H1 (cell line): Measurements from ENCODE around the gene TSPEAR. TPM values are rescaled to one million over a fixed set of nuclear protein-coding genes. Genes with fewer than 3 reads are reported as not detected.

Experiments
- CTCF ChIA-PET: fragments of 300-600 bp; sonication (Branson Sonifier 250); formaldehyde crosslinking; loops from one replicate; lab custom pipeline; 2021; ENCODE audit not compliant: partially characterized antibody; lab: Charles Lee
- POLR2A ChIA-PET: fragments of 300-600 bp; sonication (Branson Sonifier 250); formaldehyde crosslinking; loops from one replicate; lab custom pipeline; 2021; ENCODE audit warnings: inconsistent platforms; ENCODE audit not compliant: partially characterized antibody; lab: Charles Lee
- DNase-seq, 2 experiments: peaks; one replicate each; pipeline versions ENCODE4 v3.0.0 to v3.0.0-alpha.2; 2010 to 2022; ENCODE audit warnings: low spot score in 2 of 2, low read depth in 1 of 2, mixed read lengths in 1 of 2
- FAIRE-seq: peaks from 2 replicates; lab custom pipeline; 2011; peaks lifted over from hg19 to GRCh38; lab: Jason Lieb, UNC
- H2AFZ ChIP-seq: 2 replicates; pipeline ENCODE4 v1.8.1; 2012; ENCODE audit warnings: low read length, inconsistent platforms
- H2AK5ac ChIP-seq: 2 replicates; pipeline ENCODE4 v1.6.1; 2013; ENCODE audit warnings: low read depth, low read length
- H2BK120ac ChIP-seq: replicated peaks from 2 replicates; pipeline ENCODE3; 2013; ENCODE audit warnings: low read depth, low read length, inconsistent platforms
- H2BK12ac ChIP-seq: 2 replicates; pipeline ENCODE4 v1.6.1; 2013; ENCODE audit warnings: low read depth, low read length
- H2BK15ac ChIP-seq: 2 replicates; pipeline ENCODE4 v1.6.1; 2013; ENCODE audit warnings: low read length
- H2BK20ac ChIP-seq: 2 replicates; pipeline ENCODE4 v1.6.1; 2013; ENCODE audit warnings: low read length
- H2BK5ac ChIP-seq: 2 replicates; pipeline ENCODE4 v1.6.1; 2013; ENCODE audit warnings: low read depth, low read length
- H3K14ac ChIP-seq: 2 replicates; pipeline ENCODE4 v1.6.1; 2013; ENCODE audit warnings: inconsistent platforms; ENCODE audit not compliant: insufficient read length
- H3K18ac ChIP-seq: 2 replicates; pipeline ENCODE4 v1.6.1; 2013; ENCODE audit warnings: low read length; ENCODE audit errors: extremely low read depth
- H3K23ac ChIP-seq: 2 replicates; pipeline ENCODE4 v1.6.1; 2013; ENCODE audit warnings: inconsistent platforms; ENCODE audit not compliant: insufficient read length
- H3K23me2 ChIP-seq: 2 replicates; pipeline ENCODE4 v1.6.1; 2013; ENCODE audit warnings: low read depth, low read length
- H3K27ac ChIP-seq: 2 replicates; pipeline ENCODE4 v1.6.1; 2011; ENCODE audit warnings: low read depth, low read length, inconsistent platforms
- H3K27me3 ChIP-seq, 4 experiments: replicated peaks in 1 of 4; 1 replicate in 1 of 4; 2 replicates in 3 of 4; pipeline versions ENCODE4 v1.6.1 to v1.8.1; 2011 to 2013; ENCODE audit warnings: low read length in 3 of 4, mild to moderate bottlenecking in 3 of 4, inconsistent platforms in 2 of 4, mixed read lengths in 2 of 4, moderate library complexity in 1 of 4; ENCODE audit not compliant: control insufficient read depth in 3 of 4, insufficient read depth in 3 of 4; ENCODE audit errors: extremely low read depth in 1 of 4
- H3K36me3 ChIP-seq, 4 experiments: 2 replicates each; pipeline versions ENCODE4 v1.6.1 to v1.8.1; 2011 to 2013; ENCODE audit warnings: mild to moderate bottlenecking in 4 of 4, low read length in 3 of 4, moderate library complexity in 2 of 4, control low read depth in 1 of 4, inconsistent platforms in 1 of 4; ENCODE audit not compliant: insufficient read depth in 4 of 4, control insufficient read depth in 2 of 4
- H3K4ac ChIP-seq: replicated peaks from 2 replicates; pipeline ENCODE3; 2013; ENCODE audit warnings: low read length, low read depth, mixed read lengths, inconsistent platforms; ENCODE audit not compliant: insufficient read length
- H3K4me1 ChIP-seq, 4 experiments: replicated peaks in 1 of 4; 1 replicate in 1 of 4; 2 replicates in 3 of 4; pipeline versions ENCODE4 v1.6.1 to v1.8.1; 2011 to 2013; ENCODE audit warnings: low read length in 3 of 4, inconsistent platforms in 2 of 4, mixed read lengths in 1 of 4; ENCODE audit not compliant: insufficient read depth in 4 of 4, control insufficient read depth in 3 of 4
- H3K4me2 ChIP-seq, 2 experiments: 2 replicates each; pipeline versions ENCODE4 v1.6.1 to v1.8.1; 2011 to 2013; ENCODE audit warnings: low read depth in 2 of 2, low read length in 2 of 2, control low read depth in 1 of 2, inconsistent platforms in 1 of 2, mild to moderate bottlenecking in 1 of 2; ENCODE audit not compliant: insufficient read depth in 1 of 2
- H3K4me3 ChIP-seq, 4 experiments: fragments of 200-600, 300-600 bp in 1 of 4; sonication (generic), shearing (Covaris generic), sonication (Bioruptor Twin) in 1 of 4; 2 replicates each; pipeline versions ENCODE4 v1.5.1 to v1.8.1; 2011 to 2016; ENCODE audit warnings: low read length in 4 of 4, low read depth in 3 of 4, control low read depth in 2 of 4, inconsistent platforms in 2 of 4, mild to moderate bottlenecking in 2 of 4, mixed read lengths in 1 of 4, moderate library complexity in 1 of 4; ENCODE audit not compliant: insufficient read depth in 2 of 4; ENCODE audit errors: extremely low read depth in 1 of 4
- H3K56ac ChIP-seq: replicated peaks from 2 replicates; pipeline ENCODE3; 2013; ENCODE audit warnings: low read depth, mild to moderate bottlenecking, mixed read lengths, low read length, inconsistent platforms; ENCODE audit not compliant: insufficient read length
- H3K79me1 ChIP-seq: 2 replicates; pipeline ENCODE4 v1.6.1; 2013; ENCODE audit warnings: low read depth, low read length, control low read depth
- H3K79me2 ChIP-seq, 2 experiments: 2 replicates each; pipeline versions ENCODE4 v1.6.1 to v1.8.1; 2012 to 2013; ENCODE audit warnings: low read length in 2 of 2, mild to moderate bottlenecking in 2 of 2, inconsistent platforms in 1 of 2; ENCODE audit not compliant: insufficient read depth in 2 of 2, control insufficient read depth in 1 of 2
- H3K9ac ChIP-seq, 4 experiments: replicated peaks in 1 of 4; 1 replicate in 1 of 4; 2 replicates in 3 of 4; pipeline versions ENCODE4 v1.6.1 to v1.8.1; 2011 to 2013; ENCODE audit warnings: low read depth in 3 of 4, low read length in 3 of 4, control low read depth in 2 of 4, mild to moderate bottlenecking in 2 of 4, moderate library complexity in 2 of 4, inconsistent platforms in 1 of 4; ENCODE audit errors: extremely low read depth in 1 of 4
- H3K9me3 ChIP-seq, 2 experiments: 2 replicates each; pipeline versions ENCODE4 v1.6.1 to v1.8.1; 2012 to 2013; ENCODE audit warnings: mild to moderate bottlenecking in 2 of 2, moderate library complexity in 2 of 2, control low read depth in 1 of 2, inconsistent platforms in 1 of 2, low read depth in 1 of 2, low read length in 1 of 2, mixed read lengths in 1 of 2; ENCODE audit not compliant: insufficient read depth in 2 of 2
- H4K20me1 ChIP-seq, 2 experiments: replicated peaks in 1 of 2; 2 replicates each; pipeline versions ENCODE3 to v1.8.1; 2011 to 2013; ENCODE audit warnings: inconsistent platforms in 2 of 2, low read length in 2 of 2, mild to moderate bottlenecking in 1 of 2; ENCODE audit not compliant: insufficient read depth in 2 of 2, control insufficient read depth in 1 of 2
- H4K5ac ChIP-seq: 2 replicates; pipeline ENCODE4 v1.6.1; 2013; ENCODE audit warnings: low read length, low read depth, mixed read lengths, inconsistent platforms; ENCODE audit not compliant: insufficient read length
- H4K8ac ChIP-seq: 2 replicates; pipeline ENCODE4 v1.8.0; 2013; ENCODE audit warnings: mild to moderate bottlenecking, moderate library complexity, low read length, inconsistent platforms; ENCODE audit not compliant: insufficient read depth; ENCODE audit errors: extremely low read depth
- H4K91ac ChIP-seq: replicated peaks from 2 replicates; pipeline ENCODE3; 2013; ENCODE audit warnings: low read length, mixed read lengths, inconsistent platforms; ENCODE audit not compliant: insufficient read length
- ASH2L ChIP-seq: fragments of 200-600, 300-600 bp; sonication (generic); IDR thresholded peaks from one replicate; pipeline ENCODE4 v1.7.1; 2017; ENCODE audit warnings: low read length
- ATF3 ChIP-seq: IDR thresholded peaks from 2 replicates; pipeline ENCODE4 v1.6.1; 2011; ENCODE audit warnings: low read depth, mild to moderate bottlenecking, low read length; ENCODE audit not compliant: insufficient read depth
- CBX8 ChIP-seq: fragments of 300-800, 300-1000 bp; sonication (generic); IDR thresholded peaks from 2 replicates; pipeline ENCODE4 v1.7.1; 2016; ENCODE audit warnings: low read depth, low read length, borderline replicate concordance
- CTBP2 ChIP-seq: IDR thresholded peaks from 2 replicates; pipeline ENCODE4 v1.7.0; 2011; ENCODE audit warnings: borderline replicate concordance, mild to moderate bottlenecking, moderate library complexity, mixed read lengths, low read length; ENCODE audit not compliant: insufficient read depth, insufficient read length
- HDAC2 ChIP-seq, 2 experiments: fragments of 300-600 bp in 1 of 2; sonication (generic) in 1 of 2; IDR thresholded peaks; 2 replicates each; pipeline ENCODE4 v1.6.1; 2011 to 2012; ENCODE audit warnings: low read depth in 2 of 2, low read length in 2 of 2, mild to moderate bottlenecking in 2 of 2, moderate library complexity in 2 of 2, borderline replicate concordance in 1 of 2, inconsistent platforms in 1 of 2
- NANOG ChIP-seq: IDR thresholded peaks from 2 replicates; pipeline ENCODE4 v1.6.1; 2011; ENCODE audit warnings: low read length, low read depth, mild to moderate bottlenecking, inconsistent platforms; ENCODE audit not compliant: insufficient read depth, poor library complexity, severe bottlenecking
- POLR2AphosphoS5 ChIP-seq: IDR thresholded peaks from 2 replicates; pipeline ENCODE4 v1.6.1; 2011; ENCODE audit warnings: low read depth, low read length
- SIRT6 ChIP-seq: IDR thresholded peaks from one replicate; pipeline ENCODE4 v1.7.1; 2012; ENCODE audit warnings: low read length, inconsistent platforms
- TAF7 ChIP-seq: optimal IDR thresholded peaks from 2 replicates; pipeline ENCODE3; 2011; ENCODE audit warnings: low read depth, mild to moderate bottlenecking, inconsistent platforms, low read length, moderate library complexity, borderline replicate concordance
- TBP ChIP-seq: IDR thresholded peaks from 2 replicates; pipeline ENCODE4 v1.6.1; 2011; ENCODE audit warnings: low read depth, low read length, improper control_type of control experiment
- TEAD4 ChIP-seq: IDR thresholded peaks from 2 replicates; pipeline ENCODE4 v1.6.1; 2012; ENCODE audit warnings: low read depth, low read length, inconsistent platforms, mixed read lengths
- USF2 ChIP-seq: IDR thresholded peaks from 2 replicates; pipeline ENCODE4 v1.6.1; 2011; ENCODE audit warnings: low read length, improper control_type of control experiment
- WGBS, 2 experiments: shearing (Covaris generic) in 1 of 2; methylation state at CpG; one replicate each; pipeline versions ENCODE4 v1.1.6 to v1.1.7; 2013 to 2015; ENCODE audit warnings: low lambda C conversion rate in 2 of 2, mixed read lengths in 2 of 2, inconsistent platforms in 1 of 2, low coverage in 1 of 2, missing lambda C conversion rate in 1 of 2; ENCODE audit not compliant: insufficient replicate concordance in 2 of 2, insufficient coverage in 1 of 2, insufficient read length in 1 of 2; ENCODE audit errors: extremely low coverage in 1 of 2, missing lambda C conversion rate in 1 of 2; 5-methylcytosine and 5-hydroxymethylcytosine counted together
- polyA plus RNA-seq, 7 experiments: library from polyadenylated mRNA; depleted of rRNA in 3 of 7; stranded (reverse) in 5 of 7; unstranded in 2 of 7; fragments of >200 nt in 5 of 7; fragments of 200-250 nt in 2 of 7; gene quantifications; 1 replicate in 5 of 7; 2 replicates in 1 of 7; 4 replicates in 1 of 7; pipeline versions ENCODE4 v1.2.1 to v1.2.3, GENCODE V29; 2011 to 2013; ENCODE audit warnings: missing spikeins in 2 of 7, mixed read lengths in 2 of 7
- total RNA-seq: library from RNA; stranded (reverse); fragmentation: NEBNext Ultra II Directional; extraction: Animal tissue kit (Norgen Biotek cat#: 25700); gene quantifications from 2 replicates; pipeline ENCODE4 v1.2.1, GENCODE V29; 2021

Gene TSPEAR
- total and polyA plus RNA-seq, 2 of the 8 experiments (the other 6 are each of a cell fraction or from before 2014, with no cell fraction given): 0.58 to 0.89 TPM

DNA sequence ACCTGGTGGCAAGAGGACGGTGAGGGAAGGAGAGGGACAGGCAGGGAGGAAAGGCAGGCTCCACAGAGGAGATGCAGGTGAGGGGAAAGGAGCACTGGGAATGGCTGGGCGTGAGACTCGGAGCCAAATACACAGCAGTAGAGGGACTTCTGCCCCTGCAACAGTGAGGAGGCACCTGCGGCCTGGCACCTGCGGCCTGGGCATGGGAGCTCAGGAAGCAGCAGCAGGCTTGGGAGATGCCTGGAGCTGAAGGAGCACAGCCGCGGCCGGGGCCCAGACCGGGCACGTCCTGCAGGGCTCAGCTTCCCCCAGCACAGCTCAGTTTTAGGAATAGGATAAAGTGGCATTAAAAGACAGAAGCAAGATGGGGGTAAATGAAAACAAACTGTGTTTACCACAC, 20.9 kb upstream of the TSPEAR start:
- Histone ChIP-seq H2BK15ac (no peak overlapping the region), H3K27ac (no peak overlapping the region), H3K23ac (no peak overlapping the region), H4K5ac (no peak overlapping the region), H3K4ac (no peak overlapping the region), H3K14ac (no peak overlapping the region), H2BK120ac (no peak overlapping the region), H3K23me2 (no peaks in the 10 kb centered on the region), H3K27me3 (no peaks in the 10 kb centered on the region), H3K9ac (no peak overlapping the region), H2AK5ac (no peak overlapping the region), H3K79me1 (no peaks in the 10 kb centered on the region), H2BK12ac (no peak overlapping the region; the same call in 1 of the 2 replicates), H3K18ac (peak overlapping the region; percentile 7; the same call in 1 of the 2 replicates), H4K8ac (no peak overlapping the region), H3K4me1 (no peaks in the 10 kb centered on the region), H2AFZ (no peak overlapping the region), H3K4me2 (no peak overlapping the region), H3K9me3 (peaks cover 14 to 29% of the 10 kb centered on the region in 2 experiments), H4K20me1 (no peaks in the 10 kb centered on the region), H2BK20ac (no peak overlapping the region), H2BK5ac (no peak overlapping the region), H3K36me3 (no peaks in the 10 kb centered on the region), H3K56ac (no peak overlapping the region), H3K79me2 (no peaks in the 10 kb centered on the region), H4K91ac (no peak overlapping the region), H3K4me3 (no peak overlapping the region)
- ChIA-PET POLR2A (interaction anchor here (1.4 kb wide), 1 partner anchor 20 kb away, joined by 3 read pairs; no protein-coding TSS in a partner anchor), CTCF (interaction anchor here (0.8 to 1.4 kb wide), 8 partner anchors 8 to 195 kb away, joined by 3 to 5 read pairs (median 4); partner anchors contain the start of gene KRTAP10-12)
- FAIRE-seq: no peak
- 100% methylated on average over 10 of the region's 10 CpGs; no CpG with 5 or more reads in 1 of the 2 experiments for WGBS, 2 experiments
- DNase-seq: peak in 1 of 2 experiments; percentile 24
- TF ChIP-seq ATF3 (no peak), ASH2L (no peak), NANOG (no peak), CBX8 (no peak), TAF7 (no peak), USF2 (no peak), SIRT6 (no peak), POLR2AphosphoS5 (no peak), TEAD4 (no peak), CTBP2 (no peak), TBP (no peak), HDAC2 (IDR thresholded peaks at IDR 0.05; ENCODE audit: borderline replicate concordance in 1 of 2, low read depth in 2 of 2, low read length in 2 of 2) (no peak)
